GM12801 (cell line): ENCODE data around the gene RIC1.

Experiments
- TF ChIP-seq, protein P1 (sequence below): IDR thresholded peaks from one replicate; pipeline ENCODE4 v1.5.1; 2011; ENCODE audit warnings: control low read depth; ENCODE audit not compliant: insufficient read length; ENCODE audit errors: extremely low read depth

Gene RIC1

GRCh38 chr9:5712651-5713390 lies 83.9 kb downstream of the RIC1 start:
- TF ChIP-seq, protein P1, sequence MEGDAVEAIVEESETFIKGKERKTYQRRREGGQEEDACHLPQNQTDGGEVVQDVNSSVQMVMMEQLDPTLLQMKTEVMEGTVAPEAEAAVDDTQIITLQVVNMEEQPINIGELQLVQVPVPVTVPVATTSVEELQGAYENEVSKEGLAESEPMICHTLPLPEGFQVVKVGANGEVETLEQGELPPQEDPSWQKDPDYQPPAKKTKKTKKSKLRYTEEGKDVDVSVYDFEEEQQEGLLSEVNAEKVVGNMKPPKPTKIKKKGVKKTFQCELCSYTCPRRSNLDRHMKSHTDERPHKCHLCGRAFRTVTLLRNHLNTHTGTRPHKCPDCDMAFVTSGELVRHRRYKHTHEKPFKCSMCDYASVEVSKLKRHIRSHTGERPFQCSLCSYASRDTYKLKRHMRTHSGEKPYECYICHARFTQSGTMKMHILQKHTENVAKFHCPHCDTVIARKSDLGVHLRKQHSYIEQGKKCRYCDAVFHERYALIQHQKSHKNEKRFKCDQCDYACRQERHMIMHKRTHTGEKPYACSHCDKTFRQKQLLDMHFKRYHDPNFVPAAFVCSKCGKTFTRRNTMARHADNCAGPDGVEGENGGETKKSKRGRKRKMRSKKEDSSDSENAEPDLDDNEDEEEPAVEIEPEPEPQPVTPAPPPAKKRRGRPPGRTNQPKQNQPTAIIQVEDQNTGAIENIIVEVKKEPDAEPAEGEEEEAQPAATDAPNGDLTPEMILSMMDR = no peak

DNA sequence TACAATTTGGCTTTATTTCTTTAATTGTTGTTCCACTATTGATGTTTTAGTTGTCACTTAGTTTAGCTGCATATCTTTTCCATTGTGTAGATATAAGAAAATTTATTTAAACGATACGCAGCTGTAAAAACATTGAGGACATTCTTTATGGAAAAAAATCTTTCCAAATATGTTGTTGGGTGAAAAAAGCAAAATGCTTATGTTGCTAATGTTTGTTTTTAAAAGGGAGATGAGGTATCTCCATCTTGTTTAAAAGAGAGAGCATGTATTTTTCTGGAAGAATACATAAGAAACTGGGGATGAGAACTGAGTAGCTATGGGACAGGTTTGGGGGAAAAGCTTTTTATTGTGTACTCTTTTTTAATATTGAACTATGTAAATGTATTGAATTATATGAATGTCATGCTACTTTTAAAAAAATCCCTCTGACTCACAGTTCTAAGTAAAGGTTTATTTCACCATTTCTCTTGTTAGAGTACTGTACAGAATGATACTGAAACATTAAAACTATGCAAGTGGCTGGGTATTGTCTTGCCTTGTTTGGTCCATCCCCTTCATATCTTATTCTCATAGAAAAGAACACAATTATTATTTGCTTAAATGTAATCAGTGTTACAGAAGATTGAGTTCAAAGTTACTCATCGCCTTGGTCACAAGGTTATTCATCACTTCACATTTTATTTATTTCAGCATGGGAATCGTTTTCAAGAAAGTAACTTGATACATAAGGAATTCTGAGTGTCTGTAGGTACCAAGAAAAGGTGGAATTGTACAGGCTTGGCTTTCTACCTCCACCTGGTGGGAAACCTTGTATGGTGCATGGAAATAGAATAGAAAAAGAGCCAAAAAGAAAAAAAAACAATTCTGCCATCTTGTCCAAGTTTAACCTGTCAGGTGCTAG lies 85.8 kb downstream of the RIC1 start:
- TF ChIP-seq, protein P1 = no peak

DNA sequence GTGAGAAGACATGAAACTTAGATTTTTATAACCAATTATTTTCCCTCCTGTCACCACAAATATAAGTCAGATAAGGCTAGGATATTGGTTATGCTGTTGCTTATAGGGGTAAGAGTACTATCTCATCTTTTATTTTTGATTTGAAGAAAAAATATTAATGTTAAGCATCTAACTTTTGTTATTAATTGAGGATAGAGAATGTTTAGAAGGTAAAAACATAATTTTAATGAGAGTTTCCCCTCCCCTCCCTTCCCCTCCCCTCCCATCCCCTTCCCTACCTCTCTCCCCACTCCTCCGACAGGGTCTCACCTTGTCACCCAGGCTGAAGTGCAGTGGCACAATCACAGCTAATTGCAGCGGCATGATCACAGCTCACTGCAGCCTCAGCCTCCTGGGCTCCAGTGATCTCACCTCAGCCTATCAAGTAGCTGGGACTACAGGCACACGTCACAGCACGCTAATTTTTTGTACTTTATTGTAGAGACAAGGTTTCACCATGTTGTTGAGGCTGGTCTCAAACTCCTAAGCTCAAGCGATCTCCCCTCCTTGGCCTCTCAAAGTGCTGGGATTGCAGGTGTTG lies 86.7 kb downstream of the RIC1 start:
- TF ChIP-seq, protein P1 = no peak

- TF ChIP-seq, protein P1 = no peak
These were observed 89.6 kb downstream of the RIC1 start for GRCh38 chr9:5718296-5719032.

GRCh38 chr9:5719100-5719926 lies 90.4 kb downstream of the RIC1 start:
- TF ChIP-seq, protein P1 = no peak

DNA sequence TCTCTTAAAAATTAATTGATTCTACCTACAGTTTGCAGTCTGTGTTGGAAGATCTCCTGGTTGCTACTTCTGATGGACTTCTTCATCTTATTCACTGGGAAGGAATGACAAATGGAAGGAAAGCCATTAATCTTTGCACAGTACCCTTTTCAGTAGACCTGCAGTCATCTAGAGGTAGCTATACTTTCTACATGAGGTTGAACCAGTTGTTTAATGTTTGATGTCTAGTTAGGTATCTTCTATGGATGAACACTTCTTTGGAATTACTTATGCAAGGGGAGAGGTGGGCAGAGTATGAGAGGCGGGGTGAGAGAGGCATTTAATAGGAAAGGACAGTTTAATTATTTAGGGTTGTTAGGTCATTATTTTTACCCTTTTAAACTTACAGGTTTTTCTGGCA lies 91.2 kb downstream of the RIC1 start:
- TF ChIP-seq, protein P1 = no peak
